HL-60 (cell line): Measurements from ENCODE around the gene ZNF462.

Source experiments
- GABPA ChIP-seq: IDR thresholded peaks from 2 replicates; pipeline ENCODE4 v1.6.1; 2012; ENCODE audit warnings: low read depth
- POLR2AphosphoS5 ChIP-seq: IDR thresholded peaks from 2 replicates; pipeline ENCODE4 v1.6.1; 2012; ENCODE audit warnings: low read depth
- REST ChIP-seq: IDR thresholded peaks from 2 replicates; pipeline ENCODE4 v1.6.1; 2012; ENCODE audit warnings: low read depth; ENCODE audit not compliant: insufficient replicate concordance
- SPI1 ChIP-seq: IDR thresholded peaks from 2 replicates; pipeline ENCODE4 v1.6.1; 2012; ENCODE audit warnings: low read depth, mild to moderate bottlenecking, borderline replicate concordance
- TF ChIP-seq, protein P1 (sequence below): IDR thresholded peaks from one replicate; pipeline ENCODE4 v1.5.1; 2011; ENCODE audit warnings: low read length, control low read depth, inconsistent platforms; ENCODE audit not compliant: insufficient read depth

DNA sequence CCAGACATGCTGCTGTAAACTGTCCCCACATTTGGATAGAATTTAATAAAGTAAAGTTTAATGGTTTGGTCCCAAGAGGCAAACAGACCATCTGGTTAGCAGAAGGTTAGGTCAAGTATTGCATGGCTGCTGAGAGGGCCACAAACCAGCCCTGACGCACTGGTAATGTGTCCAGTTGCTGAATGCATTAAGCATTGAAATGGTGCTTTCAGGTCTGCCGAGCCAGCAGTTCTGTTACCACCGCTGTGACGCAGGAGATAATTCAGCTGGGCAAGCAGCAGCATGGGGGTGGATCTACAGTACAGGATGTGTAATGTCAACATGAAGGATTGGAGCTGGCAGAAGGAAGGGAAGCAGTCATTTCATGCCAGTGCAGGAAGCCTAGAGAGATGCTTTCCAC is 16.0 kb downstream of the ZNF462 start:
- TF ChIP-seq, protein P1, sequence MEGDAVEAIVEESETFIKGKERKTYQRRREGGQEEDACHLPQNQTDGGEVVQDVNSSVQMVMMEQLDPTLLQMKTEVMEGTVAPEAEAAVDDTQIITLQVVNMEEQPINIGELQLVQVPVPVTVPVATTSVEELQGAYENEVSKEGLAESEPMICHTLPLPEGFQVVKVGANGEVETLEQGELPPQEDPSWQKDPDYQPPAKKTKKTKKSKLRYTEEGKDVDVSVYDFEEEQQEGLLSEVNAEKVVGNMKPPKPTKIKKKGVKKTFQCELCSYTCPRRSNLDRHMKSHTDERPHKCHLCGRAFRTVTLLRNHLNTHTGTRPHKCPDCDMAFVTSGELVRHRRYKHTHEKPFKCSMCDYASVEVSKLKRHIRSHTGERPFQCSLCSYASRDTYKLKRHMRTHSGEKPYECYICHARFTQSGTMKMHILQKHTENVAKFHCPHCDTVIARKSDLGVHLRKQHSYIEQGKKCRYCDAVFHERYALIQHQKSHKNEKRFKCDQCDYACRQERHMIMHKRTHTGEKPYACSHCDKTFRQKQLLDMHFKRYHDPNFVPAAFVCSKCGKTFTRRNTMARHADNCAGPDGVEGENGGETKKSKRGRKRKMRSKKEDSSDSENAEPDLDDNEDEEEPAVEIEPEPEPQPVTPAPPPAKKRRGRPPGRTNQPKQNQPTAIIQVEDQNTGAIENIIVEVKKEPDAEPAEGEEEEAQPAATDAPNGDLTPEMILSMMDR, result no peak
- no peak for TF ChIP-seq SPI1
- no peak for TF ChIP-seq POLR2AphosphoS5
- no peak for TF ChIP-seq GABPA
- no peak for TF ChIP-seq REST
